Nucleus accumbens (tissue), 56 donors: ENCODE measurements around the gene TSHZ1.

ENCODE experiments used
- DNase-seq, 56 donors: peaks; one replicate each; lab custom pipeline; 2025; lab: John Stamatoyannopoulos, UW

The TSHZ1 gene

GRCh38 chr18:75265872-75266271 is 55.3 kb downstream of the TSHZ1 start:
- no peak for DNase-seq

GRCh38 chr18:75267643-75268363 is 57.2 kb downstream of the TSHZ1 start:
- DNase-seq: no peak

DNA sequence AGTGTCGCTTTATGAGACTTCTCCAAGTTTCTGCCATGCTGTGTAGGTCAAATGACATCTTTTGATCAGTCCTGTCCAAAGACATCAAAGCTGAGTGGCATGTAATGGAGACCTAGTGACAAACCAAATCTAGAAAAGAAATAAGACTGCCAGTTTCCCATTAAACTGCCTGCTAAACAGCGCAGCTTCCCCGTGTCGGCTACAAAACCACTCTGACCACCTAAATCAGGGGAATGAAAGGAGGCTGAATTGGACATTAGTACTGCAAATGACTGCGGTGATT is 57.7 kb downstream of the TSHZ1 start:
- no peak for DNase-seq

- DNase-seq: no peak
Measured at GRCh38 chr18:75269124-75269680, 58.6 kb downstream of the TSHZ1 start.

DNA sequence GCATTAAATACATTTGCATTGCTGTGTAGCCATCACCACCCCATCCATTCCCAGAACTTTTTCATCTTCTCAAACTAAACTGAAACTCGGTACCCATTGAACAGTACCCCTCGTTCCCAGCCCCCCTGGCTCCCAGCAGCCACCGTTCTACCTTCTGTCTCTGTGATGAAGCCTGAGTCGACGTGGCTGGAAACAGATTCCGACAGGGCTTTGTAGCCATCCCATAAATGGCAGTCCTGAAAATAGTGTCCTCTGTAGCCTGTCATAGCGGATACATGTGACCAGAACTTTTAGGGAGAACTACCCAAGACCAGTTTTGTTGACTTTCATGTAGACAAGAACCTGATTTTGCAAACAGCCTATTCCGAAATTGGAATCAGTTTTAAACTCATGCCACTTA is 59.1 kb downstream of the TSHZ1 start:
- DNase-seq: no peak

DNA sequence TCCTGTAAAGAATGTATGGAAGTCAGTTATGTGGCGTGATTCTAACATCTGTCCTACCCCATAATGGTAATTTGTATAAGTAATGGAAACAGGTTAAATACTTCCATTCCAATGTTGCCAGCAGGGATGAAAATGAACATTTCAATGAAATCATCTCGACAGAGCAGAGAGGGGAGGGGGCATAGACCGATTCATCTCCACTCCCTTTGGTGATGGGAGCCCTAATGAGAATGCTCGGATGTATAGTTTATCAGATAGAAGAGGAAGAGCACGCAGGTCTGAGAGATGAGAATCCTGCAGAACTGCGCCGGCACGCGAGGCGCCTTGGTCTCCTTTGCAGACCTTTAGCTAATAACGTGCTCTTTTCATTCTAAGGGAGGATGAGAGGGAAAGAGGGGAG is 61.4 kb downstream of the TSHZ1 start:
- no peak for DNase-seq

DNA sequence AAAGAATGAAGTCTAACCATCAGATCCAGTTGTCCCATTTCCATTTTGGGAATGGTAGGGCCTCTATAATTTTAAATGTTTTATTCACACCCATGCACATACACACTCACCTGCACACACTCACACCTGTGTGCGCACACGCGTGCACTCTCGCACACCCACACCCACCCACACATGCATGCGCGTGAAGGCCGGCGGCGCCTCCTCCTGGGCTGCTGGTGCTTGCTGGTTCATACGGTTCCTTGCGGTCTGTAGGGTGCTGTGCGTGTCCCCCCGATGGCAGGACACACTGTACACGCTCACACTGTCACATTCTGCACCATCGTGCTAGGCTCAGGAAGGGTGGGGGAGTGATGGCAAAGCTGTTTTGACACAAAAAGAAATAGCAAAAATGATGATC is 63.2 kb downstream of the TSHZ1 start:
- peak in 1 of 56 donors; percentile 32 for DNase-seq

- DNase-seq: no peak
Measured at GRCh38 chr18:75275226-75275625, 64.6 kb downstream of the TSHZ1 start.

- DNase-seq: peak in 4 of 56 donors; percentile 21 to 41 (median 34)
Measured at GRCh38 chr18:75276818-75277609, 66.4 kb downstream of the TSHZ1 start.

DNA sequence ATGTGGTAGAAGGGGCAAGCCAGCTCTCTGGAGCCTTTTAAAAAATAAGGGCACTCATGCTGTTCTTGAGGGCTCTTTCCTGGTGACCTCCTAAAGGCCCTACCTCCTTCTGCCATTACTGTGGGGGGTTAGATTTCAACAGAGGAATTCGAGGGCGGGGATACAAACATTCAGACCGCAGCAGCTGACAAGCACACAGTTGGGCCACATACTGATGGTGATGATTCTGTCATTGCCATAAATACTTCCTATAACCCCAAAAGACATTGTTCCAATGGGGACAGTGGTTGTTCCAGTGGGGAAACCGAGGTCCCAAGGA is 67.0 kb downstream of the TSHZ1 start:
- DNase-seq: no peak

DNA sequence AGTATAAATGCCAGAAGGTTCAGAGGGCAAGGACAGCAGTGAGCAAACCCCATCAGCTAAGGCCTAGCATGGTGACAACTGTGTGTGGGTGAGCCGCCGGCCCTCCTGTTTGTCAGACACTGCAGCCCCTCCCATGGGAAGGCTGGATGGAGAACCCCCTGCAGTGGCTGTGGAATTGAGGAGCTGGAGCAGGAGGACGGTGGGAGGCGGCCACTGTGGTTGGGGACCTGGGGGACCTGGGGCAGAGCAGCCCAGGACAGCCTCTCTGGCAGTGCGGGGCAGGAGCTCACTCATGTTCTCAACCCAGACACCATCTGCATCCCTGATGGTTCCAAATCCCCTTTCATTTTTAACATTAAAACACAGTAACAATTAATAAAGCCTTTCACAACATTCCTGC is 68.8 kb downstream of the TSHZ1 start:
- DNase-seq: no peak

DNA sequence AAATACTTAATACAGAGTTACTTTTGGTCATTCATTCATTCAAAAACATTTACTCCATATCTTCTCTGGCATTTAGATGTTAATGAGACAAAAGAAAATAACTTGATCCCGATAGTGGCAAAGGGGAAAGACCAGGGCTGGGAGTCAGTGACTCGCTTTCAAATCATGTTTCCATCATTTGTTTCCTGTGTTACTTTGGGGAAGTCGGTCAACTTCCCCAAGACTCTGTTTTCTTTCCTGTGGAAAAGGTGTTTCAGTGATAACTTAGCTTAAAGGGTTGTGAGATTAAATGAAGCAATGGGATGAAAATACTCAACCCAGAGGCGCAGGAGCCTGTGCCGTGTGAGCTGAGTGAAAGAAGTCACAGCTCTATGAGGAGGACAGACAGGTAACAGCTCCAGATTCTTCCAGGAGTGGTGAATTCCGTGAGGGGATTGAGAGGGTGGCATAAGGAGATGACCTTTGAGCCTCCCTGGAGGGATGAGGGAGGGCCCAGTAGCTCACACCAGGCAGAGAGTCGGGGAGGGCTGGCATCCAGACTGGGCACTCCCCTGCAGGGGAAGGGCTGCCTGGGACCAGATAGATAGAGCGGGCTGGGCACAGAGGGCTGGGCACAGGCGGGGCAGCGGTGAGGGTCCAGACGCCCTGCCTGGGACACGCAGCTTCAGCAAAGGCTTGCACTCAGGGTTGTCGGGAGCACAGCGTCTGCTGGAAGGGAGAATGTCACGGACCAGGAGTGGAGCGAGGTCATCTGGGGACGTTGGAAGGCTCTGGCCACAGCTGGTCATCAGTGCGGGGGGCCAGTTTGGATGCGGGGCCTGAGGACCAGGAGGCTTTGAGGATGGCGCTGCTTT is 70.1 kb downstream of the TSHZ1 start:
- DNase-seq: no peak

GRCh38 chr18:75282746-75283145 is 72.1 kb downstream of the TSHZ1 start:
- DNase-seq: no peak

DNA sequence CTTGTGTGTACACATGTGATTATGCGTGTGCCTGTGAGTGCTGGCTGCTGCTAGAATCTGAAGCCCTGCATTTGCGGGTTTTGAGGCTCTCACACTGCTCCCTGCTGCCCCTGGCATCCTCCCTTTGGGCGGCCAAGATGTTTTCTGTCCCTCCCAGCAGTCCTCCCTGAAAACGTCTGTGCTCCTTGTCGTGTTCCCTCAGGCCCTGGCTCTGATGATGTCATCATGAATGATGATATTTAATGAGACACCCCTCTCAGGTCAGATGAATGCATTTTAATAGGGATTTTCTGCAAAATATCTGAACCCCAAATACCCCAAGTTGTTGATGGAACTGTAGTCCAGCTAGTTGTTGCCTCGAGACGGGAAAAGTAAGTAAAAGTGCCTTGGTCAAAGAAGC is 73.1 kb downstream of the TSHZ1 start:
- DNase-seq: no peak

- no peak for DNase-seq
Measured at GRCh38 chr18:75284566-75284965, 74.0 kb downstream of the TSHZ1 start.

GRCh38 chr18:75285876-75286275 is 75.3 kb downstream of the TSHZ1 start:
- no peak for DNase-seq

DNA sequence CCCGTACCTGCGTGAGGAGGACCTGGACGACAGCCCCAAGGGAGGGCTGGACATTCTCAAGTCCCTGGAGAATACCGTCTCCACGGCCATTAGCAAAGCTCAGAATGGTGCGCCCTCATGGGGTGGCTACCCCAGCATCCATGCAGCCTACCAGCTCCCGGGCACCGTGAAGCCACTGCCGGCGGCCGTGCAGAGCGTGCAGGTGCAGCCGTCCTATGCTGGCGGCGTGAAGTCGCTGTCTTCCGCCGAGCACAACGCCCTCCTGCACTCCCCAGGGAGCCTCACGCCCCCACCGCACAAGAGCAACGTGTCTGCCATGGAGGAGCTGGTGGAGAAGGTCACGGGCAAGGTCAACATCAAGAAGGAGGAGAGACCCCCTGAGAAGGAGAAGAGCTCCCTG is 76.4 kb downstream of the TSHZ1 start:
- DNase-seq: no peak

- no peak for DNase-seq
Measured at GRCh38 chr18:75287700-75288099, 77.1 kb downstream of the TSHZ1 start.

DNA sequence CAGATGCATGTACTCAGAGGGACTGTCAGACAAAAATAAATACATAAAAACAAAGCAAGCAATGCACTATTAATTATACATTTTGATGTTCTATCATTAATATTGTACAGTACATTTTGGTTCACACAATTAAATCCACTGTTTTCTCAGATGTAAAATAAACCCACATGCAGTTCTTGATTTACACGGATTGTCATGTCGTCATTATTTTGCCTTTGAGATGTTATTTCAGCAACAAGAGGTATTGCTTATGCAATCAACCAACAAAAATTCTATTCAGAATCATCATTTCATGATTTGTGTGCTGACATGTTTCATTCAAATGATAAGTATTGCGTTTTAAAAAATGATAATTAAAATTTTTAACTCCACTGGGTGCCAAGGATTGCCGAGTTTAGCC is 79.2 kb downstream of the TSHZ1 start:
- no peak for DNase-seq

GRCh38 chr18:75290737-75291358 is 80.3 kb downstream of the TSHZ1 start:
- DNase-seq: no peak

GRCh38 chr18:75291460-75291859 is 80.9 kb downstream of the TSHZ1 start:
- DNase-seq: no peak
